Trophoblast cell (in vitro differentiated cells and primary cell): Measurements from ENCODE around the gene TRUB2.
A peak's percentile ranks its signal among the peaks of the same experiment; 100 is the strongest.

Experiments
- DNase-seq, 2 donors: peaks; one replicate each; pipeline ENCODE4 v3.0.0-alpha.2; 2016
- H2AFZ ChIP-seq: 2 replicates; pipeline ENCODE4 v1.6.1; 2013; ENCODE audit warnings: low read length, moderate library complexity, mild to moderate bottlenecking; ENCODE audit not compliant: insufficient read depth, poor library complexity
- H2AK5ac ChIP-seq: 2 replicates; pipeline ENCODE4 v1.6.1; 2013; ENCODE audit warnings: mild to moderate bottlenecking, low read length
- H2BK120ac ChIP-seq: 2 replicates; pipeline ENCODE4 v1.6.1; 2013; ENCODE audit warnings: low read length, mild to moderate bottlenecking, moderate library complexity; ENCODE audit not compliant: insufficient read depth, poor library complexity
- H2BK12ac ChIP-seq: 2 replicates; pipeline ENCODE4 v1.6.1; 2013; ENCODE audit warnings: mild to moderate bottlenecking, low read length, moderate library complexity
- H2BK5ac ChIP-seq: 2 replicates; pipeline ENCODE4 v1.6.1; 2013; ENCODE audit warnings: low read length, low read depth, moderate library complexity, mild to moderate bottlenecking; ENCODE audit not compliant: poor library complexity
- H3K14ac ChIP-seq: 2 replicates; pipeline ENCODE4 v1.6.1; 2013; ENCODE audit warnings: mild to moderate bottlenecking, low read length
- H3K18ac ChIP-seq: 2 replicates; pipeline ENCODE4 v1.6.1; 2013; ENCODE audit warnings: mild to moderate bottlenecking, low read length
- H3K23ac ChIP-seq: 2 replicates; pipeline ENCODE4 v1.6.1; 2013; ENCODE audit warnings: low read length
- H3K27ac ChIP-seq: 2 replicates; pipeline ENCODE4 v1.5.1; 2013; ENCODE audit warnings: low read depth, mild to moderate bottlenecking, inconsistent platforms, low read length, moderate library complexity
- H3K27me3 ChIP-seq: 2 replicates; pipeline ENCODE4 v1.6.1; 2013; ENCODE audit warnings: inconsistent platforms, mild to moderate bottlenecking, low read length, moderate library complexity; ENCODE audit not compliant: insufficient read depth
- H3K36me3 ChIP-seq, 2 experiments: 1 replicate in 1 of 2; 2 replicates in 1 of 2; pipeline ENCODE4 v1.6.1; 2013; ENCODE audit warnings: low read length in 2 of 2, mild to moderate bottlenecking in 2 of 2, moderate library complexity in 1 of 2; ENCODE audit not compliant: insufficient read depth in 2 of 2, control insufficient read depth in 1 of 2
- H3K4ac ChIP-seq: 2 replicates; pipeline ENCODE4 v1.6.1; 2013; ENCODE audit warnings: low read depth, mild to moderate bottlenecking, low read length, moderate library complexity
- H3K4me1 ChIP-seq, 2 experiments: 1 replicate in 1 of 2; 2 replicates in 1 of 2; pipeline ENCODE4 v1.6.1; 2013; ENCODE audit warnings: low read length in 2 of 2, mild to moderate bottlenecking in 2 of 2, moderate library complexity in 1 of 2; ENCODE audit not compliant: insufficient read depth in 2 of 2, control insufficient read depth in 1 of 2
- H3K4me2 ChIP-seq: 2 replicates; pipeline ENCODE4 v1.6.1; 2013; ENCODE audit warnings: inconsistent platforms, mild to moderate bottlenecking, low read length, moderate library complexity
- H3K4me3 ChIP-seq: 2 replicates; pipeline ENCODE4 v1.5.1; 2013; ENCODE audit warnings: mild to moderate bottlenecking, low read depth, low read length, inconsistent platforms
- H3K79me1 ChIP-seq: one replicate; pipeline ENCODE4 v1.6.1; 2013; ENCODE audit warnings: low read length
- H3K79me2 ChIP-seq: 2 replicates; pipeline ENCODE4 v1.6.1; 2013; ENCODE audit warnings: low read length, mild to moderate bottlenecking; ENCODE audit not compliant: control insufficient read depth, insufficient read depth, poor library complexity
- H3K9ac ChIP-seq: 2 replicates; pipeline ENCODE4 v1.6.1; 2013; ENCODE audit warnings: mild to moderate bottlenecking, low read length
- H3K9me3 ChIP-seq: 2 replicates; pipeline ENCODE4 v1.6.1; 2013; ENCODE audit warnings: low read depth, mild to moderate bottlenecking, control low read depth, inconsistent platforms, low read length; ENCODE audit not compliant: insufficient read depth
- H4K12ac ChIP-seq: 2 replicates; pipeline ENCODE4 v1.6.1; 2013; ENCODE audit warnings: low read depth, mild to moderate bottlenecking, low read length, moderate library complexity
- H4K8ac ChIP-seq: 2 replicates; pipeline ENCODE4 v1.6.1; 2013; ENCODE audit warnings: low read depth, mild to moderate bottlenecking, low read length, moderate library complexity
- H4K91ac ChIP-seq: one replicate; pipeline ENCODE4 v1.6.1; 2013; ENCODE audit warnings: low read depth, mild to moderate bottlenecking, low read length, moderate library complexity
- WGBS: extraction: QIAGEN DNeasy Blood & Tissue Kit; methylation state at CpG from one replicate; pipeline ENCODE4 v1.1.7; 2013; ENCODE audit warnings: missing lambda C conversion rate; ENCODE audit not compliant: insufficient read length, insufficient coverage; ENCODE audit errors: extremely low coverage; 5-methylcytosine and 5-hydroxymethylcytosine counted together

The TRUB2 gene

GRCh38 chr9:128271112-128271511, 51.1 kb downstream of the TRUB2 start:
- Histone ChIP-seq H3K9ac (no peak overlapping the region), H4K91ac (peak overlapping the region; percentile 40), H2BK5ac (no peak overlapping the region), H3K4me3 (no peak overlapping the region), H4K8ac (no peak overlapping the region), H3K27ac (peak overlapping the region; percentile 57), H3K9me3 (peaks cover 3% of the 10 kb centered on the region), H2AK5ac (no peak overlapping the region), H2BK120ac (no peak overlapping the region), H3K36me3 (peaks cover 45 to 56% of the 10 kb centered on the region in 2 experiments), H2BK12ac (no peak overlapping the region), H3K4ac (no peak overlapping the region), H3K14ac (peak overlapping the region; percentile 14), H3K4me1 (peaks cover 4 to 14% of the 10 kb centered on the region in 2 experiments), H3K79me1 (peaks cover 9% of the 10 kb centered on the region), H3K23ac (no peak overlapping the region), H3K4me2 (peak overlapping the region; percentile 29), H3K27me3 (no peaks in the 10 kb centered on the region), H3K18ac (no peak overlapping the region), H4K12ac (no peak overlapping the region), H2AFZ (no peak overlapping the region), H3K79me2 (peaks cover 9% of the 10 kb centered on the region)
- DNase-seq = peak; percentile 78 to 86
- WGBS = no CpG with 5 or more reads among the region's 3 CpGs

- Histone ChIP-seq H4K8ac (no peak overlapping the region), H3K27me3 (no peaks in the 10 kb centered on the region), H3K79me2 (no peaks in the 10 kb centered on the region), H2BK12ac (no peak overlapping the region), H2AK5ac (no peak overlapping the region), H3K9ac (no peak overlapping the region), H2AFZ (no peak overlapping the region), H3K27ac (no peak overlapping the region), H4K12ac (no peak overlapping the region), H3K9me3 (peaks cover 3% of the 10 kb centered on the region), H4K91ac (no peak overlapping the region), H3K18ac (no peak overlapping the region), H2BK120ac (no peak overlapping the region), H3K79me1 (no peaks in the 10 kb centered on the region), H2BK5ac (no peak overlapping the region), H3K4ac (no peak overlapping the region), H3K14ac (no peak overlapping the region), H3K4me1 (peaks cover 4 to 9% of the 10 kb centered on the region in 2 experiments), H3K4me2 (no peak overlapping the region), H3K4me3 (no peak overlapping the region), H3K36me3 (peaks cover 54 to 70% of the 10 kb centered on the region in 2 experiments), H3K23ac (no peak overlapping the region)
- WGBS = no CpG with 5 or more reads among the region's 15 CpGs
- no peak for DNase-seq
These were observed 55.2 kb downstream of the TRUB2 start for GRCh38 chr9:128266868-128267590.

GRCh38 chr9:128265348-128265847, 56.8 kb downstream of the TRUB2 start:
- Histone ChIP-seq H4K91ac (no peak overlapping the region), H3K27me3 (no peaks in the 10 kb centered on the region), H3K36me3 (peaks cover 66 to 80% of the 10 kb centered on the region in 2 experiments), H4K12ac (no peak overlapping the region), H3K79me2 (no peaks in the 10 kb centered on the region), H3K23ac (no peak overlapping the region), H2AK5ac (no peak overlapping the region), H2AFZ (no peak overlapping the region), H4K8ac (no peak overlapping the region), H3K9ac (no peak overlapping the region), H3K14ac (no peak overlapping the region), H2BK120ac (no peak overlapping the region), H3K4ac (no peak overlapping the region), H3K27ac (no peak overlapping the region), H3K79me1 (no peaks in the 10 kb centered on the region), H3K9me3 (peaks cover 3% of the 10 kb centered on the region), H3K18ac (peak overlapping the region; percentile 27), H3K4me2 (no peak overlapping the region), H3K4me1 (no peaks in the 10 kb centered on the region), H2BK12ac (no peak overlapping the region), H2BK5ac (no peak overlapping the region), H3K4me3 (no peak overlapping the region)
- DNase-seq = no peak
- no CpG with 5 or more reads among the region's 10 CpGs for WGBS

- no peak for DNase-seq
- Histone ChIP-seq H4K8ac (no peak overlapping the region), H3K79me1 (no peaks in the 10 kb centered on the region), H2AK5ac (no peak overlapping the region), H3K9ac (no peak overlapping the region), H3K27me3 (no peaks in the 10 kb centered on the region), H3K4me2 (no peak overlapping the region), H2BK5ac (no peak overlapping the region), H3K36me3 (peaks cover 74 to 85% of the 10 kb centered on the region in 2 experiments), H3K27ac (no peak overlapping the region), H2BK12ac (no peak overlapping the region), H3K18ac (no peak overlapping the region), H4K91ac (no peak overlapping the region), H2BK120ac (no peak overlapping the region), H3K9me3 (no peaks in the 10 kb centered on the region), H3K4ac (no peak overlapping the region), H3K79me2 (no peaks in the 10 kb centered on the region), H3K14ac (no peak overlapping the region), H4K12ac (no peak overlapping the region), H3K4me1 (no peaks in the 10 kb centered on the region), H3K4me3 (no peak overlapping the region), H3K23ac (no peak overlapping the region), H2AFZ (no peak overlapping the region)
- WGBS = no CpG with 5 or more reads among the region's 4 CpGs
These were observed 59.6 kb downstream of the TRUB2 start for GRCh38 chr9:128262687-128263086.
